Fibroblast of mammary gland (primary cell): ENCODE data around the gene MAML3.

Experiments
- DNase-seq: peaks from one replicate; pipeline ENCODE4 v3.0.0-alpha.2; 2010; ENCODE audit warnings: low read depth
- H3K4me3 ChIP-seq: 2 replicates; pipeline ENCODE4 v1.5.1; 2011; ENCODE audit warnings: low read depth, mild to moderate bottlenecking, low read length, moderate library complexity; ENCODE audit not compliant: control insufficient read depth
- CTCF ChIP-seq: conservative IDR thresholded peaks from 2 replicates; pipeline ENCODE4 v1.5.1; 2011; ENCODE audit warnings: low read depth, low read length, inconsistent platforms; ENCODE audit not compliant: control insufficient read depth, insufficient read depth

Gene MAML3

GRCh38 chr4:139908636-139909437 lies 245.1 kb downstream of the MAML3 start:
- DNase-seq = no peak
- no peak overlapping the region for H3K4me3 ChIP-seq
- no peak for TF ChIP-seq CTCF

- DNase-seq = no peak
- no peak for TF ChIP-seq CTCF
- no peak overlapping the region for H3K4me3 ChIP-seq
Observed at GRCh38 chr4:139907001-139907809, 246.8 kb downstream of the MAML3 start.

- no peak for TF ChIP-seq CTCF
- H3K4me3 ChIP-seq = no peak overlapping the region
- DNase-seq = no peak
Observed at GRCh38 chr4:139905489-139905888, 248.5 kb downstream of the MAML3 start.

GRCh38 chr4:139904406-139904805 lies 249.6 kb downstream of the MAML3 start:
- no peak overlapping the region for H3K4me3 ChIP-seq
- no peak for DNase-seq
- TF ChIP-seq CTCF = no peak

- no peak for TF ChIP-seq CTCF
- DNase-seq = peak; percentile 44
- no peak overlapping the region for H3K4me3 ChIP-seq
Observed at GRCh38 chr4:139903845-139904244, 250.1 kb downstream of the MAML3 start.

- no peak for TF ChIP-seq CTCF
- peak overlapping the region; percentile 43 for H3K4me3 ChIP-seq
- DNase-seq = peak; percentile 33
Observed at GRCh38 chr4:139902321-139903320, 251.4 kb downstream of the MAML3 start.
